Ishikawa (cell line): ENCODE results near the gene BIRC6.

Experiments
- CEBPB ChIP-seq: IDR thresholded peaks from 2 replicates; pipeline ENCODE4 v1.6.1; 2012
- CREB1 ChIP-seq: IDR thresholded peaks from 2 replicates; pipeline ENCODE4 v1.6.1; 2012; ENCODE audit warnings: low read depth
- EGR1 ChIP-seq: IDR thresholded peaks from 2 replicates; pipeline ENCODE4 v1.6.1; 2012
- EP300 ChIP-seq: IDR thresholded peaks from 2 replicates; pipeline ENCODE4 v1.6.1; 2012; ENCODE audit warnings: borderline replicate concordance
- FOXM1 ChIP-seq: IDR thresholded peaks from 2 replicates; pipeline ENCODE4 v1.6.1; 2012; ENCODE audit warnings: low read depth, borderline replicate concordance
- NFIC ChIP-seq: IDR thresholded peaks from 2 replicates; pipeline ENCODE4 v1.6.1; 2012
- RAD21 ChIP-seq: IDR thresholded peaks from 2 replicates; pipeline ENCODE4 v1.6.1; 2012; ENCODE audit warnings: low read depth
- TAF1 ChIP-seq: IDR thresholded peaks from 2 replicates; pipeline ENCODE4 v1.6.1; 2012; ENCODE audit warnings: low read depth, mild to moderate bottlenecking
- TCF12 ChIP-seq: IDR thresholded peaks from 2 replicates; pipeline ENCODE4 v1.6.1; 2012; ENCODE audit warnings: low read depth
- TEAD4 ChIP-seq: IDR thresholded peaks from 2 replicates; pipeline ENCODE4 v1.6.1; 2012
- YY1 ChIP-seq: IDR thresholded peaks from 2 replicates; pipeline ENCODE4 v1.6.1; 2012; ENCODE audit warnings: low read depth
- ZBTB7A ChIP-seq: IDR thresholded peaks from 2 replicates; pipeline ENCODE4 v1.6.1; 2012; ENCODE audit warnings: low read depth
- TF ChIP-seq, protein P1 (sequence below): IDR thresholded peaks from 2 replicates; pipeline ENCODE4 v1.6.1; 2012
- TF ChIP-seq, protein P2 (sequence below): IDR thresholded peaks from 2 replicates; pipeline ENCODE4 v1.6.1; 2012; ENCODE audit warnings: low read depth, mild to moderate bottlenecking
- TF ChIP-seq, protein P3 (sequence below): IDR thresholded peaks from 2 replicates; pipeline ENCODE4 v1.6.1; 2012

BIRC6 gene

DNA sequence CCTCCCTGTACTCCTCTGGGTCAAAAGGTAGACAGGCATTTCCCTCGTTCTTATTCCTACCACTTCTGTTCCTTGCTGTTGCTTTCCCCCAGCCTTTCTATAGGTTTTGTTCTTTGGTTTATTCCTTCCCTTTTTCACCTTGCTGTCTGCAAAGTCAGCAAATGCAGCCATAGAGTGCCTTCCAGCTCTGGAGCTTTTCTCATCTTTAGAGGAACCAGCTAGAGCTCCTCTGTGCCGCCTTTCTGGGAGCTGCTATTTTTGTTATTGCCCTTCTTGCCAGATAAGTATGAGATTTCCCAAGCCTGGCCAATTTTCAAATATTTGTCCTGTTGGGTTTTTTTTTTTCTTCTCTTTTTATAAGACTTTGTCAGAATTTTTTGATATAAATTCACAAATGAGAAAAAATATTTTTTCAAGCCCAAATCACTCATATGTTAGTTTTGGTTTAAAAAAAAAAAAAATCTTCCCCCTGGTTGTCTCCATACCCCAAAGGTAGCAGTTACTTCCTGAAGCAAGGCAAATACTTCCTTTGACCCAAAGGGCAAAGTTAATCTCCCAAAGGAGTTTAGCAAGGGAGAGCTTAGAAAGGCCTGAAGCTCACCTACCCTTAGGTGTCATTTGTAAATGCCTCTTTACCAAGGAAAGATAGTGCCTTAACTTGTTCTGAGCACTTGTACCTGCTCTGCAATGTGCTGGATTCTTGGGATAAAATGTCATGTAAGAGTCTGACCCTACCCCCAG lies 265.9 kb downstream of the BIRC6 start:
- TF ChIP-seq TAF1 (no peak), ZBTB7A (no peak), FOXM1 (no peak), YY1 (no peak), CEBPB (no peak), TCF12 (no peak), EP300 (no peak), TEAD4 (no peak), NFIC (no peak), CREB1 (no peak), EGR1 (no peak), RAD21 (no peak)
- TF ChIP-seq, protein P1, sequence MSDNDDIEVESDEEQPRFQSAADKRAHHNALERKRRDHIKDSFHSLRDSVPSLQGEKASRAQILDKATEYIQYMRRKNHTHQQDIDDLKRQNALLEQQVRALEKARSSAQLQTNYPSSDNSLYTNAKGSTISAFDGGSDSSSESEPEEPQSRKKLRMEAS: no peak
- TF ChIP-seq, protein P2, sequence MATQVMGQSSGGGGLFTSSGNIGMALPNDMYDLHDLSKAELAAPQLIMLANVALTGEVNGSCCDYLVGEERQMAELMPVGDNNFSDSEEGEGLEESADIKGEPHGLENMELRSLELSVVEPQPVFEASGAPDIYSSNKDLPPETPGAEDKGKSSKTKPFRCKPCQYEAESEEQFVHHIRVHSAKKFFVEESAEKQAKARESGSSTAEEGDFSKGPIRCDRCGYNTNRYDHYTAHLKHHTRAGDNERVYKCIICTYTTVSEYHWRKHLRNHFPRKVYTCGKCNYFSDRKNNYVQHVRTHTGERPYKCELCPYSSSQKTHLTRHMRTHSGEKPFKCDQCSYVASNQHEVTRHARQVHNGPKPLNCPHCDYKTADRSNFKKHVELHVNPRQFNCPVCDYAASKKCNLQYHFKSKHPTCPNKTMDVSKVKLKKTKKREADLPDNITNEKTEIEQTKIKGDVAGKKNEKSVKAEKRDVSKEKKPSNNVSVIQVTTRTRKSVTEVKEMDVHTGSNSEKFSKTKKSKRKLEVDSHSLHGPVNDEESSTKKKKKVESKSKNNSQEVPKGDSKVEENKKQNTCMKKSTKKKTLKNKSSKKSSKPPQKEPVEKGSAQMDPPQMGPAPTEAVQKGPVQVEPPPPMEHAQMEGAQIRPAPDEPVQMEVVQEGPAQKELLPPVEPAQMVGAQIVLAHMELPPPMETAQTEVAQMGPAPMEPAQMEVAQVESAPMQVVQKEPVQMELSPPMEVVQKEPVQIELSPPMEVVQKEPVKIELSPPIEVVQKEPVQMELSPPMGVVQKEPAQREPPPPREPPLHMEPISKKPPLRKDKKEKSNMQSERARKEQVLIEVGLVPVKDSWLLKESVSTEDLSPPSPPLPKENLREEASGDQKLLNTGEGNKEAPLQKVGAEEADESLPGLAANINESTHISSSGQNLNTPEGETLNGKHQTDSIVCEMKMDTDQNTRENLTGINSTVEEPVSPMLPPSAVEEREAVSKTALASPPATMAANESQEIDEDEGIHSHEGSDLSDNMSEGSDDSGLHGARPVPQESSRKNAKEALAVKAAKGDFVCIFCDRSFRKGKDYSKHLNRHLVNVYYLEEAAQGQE: no peak

DNA sequence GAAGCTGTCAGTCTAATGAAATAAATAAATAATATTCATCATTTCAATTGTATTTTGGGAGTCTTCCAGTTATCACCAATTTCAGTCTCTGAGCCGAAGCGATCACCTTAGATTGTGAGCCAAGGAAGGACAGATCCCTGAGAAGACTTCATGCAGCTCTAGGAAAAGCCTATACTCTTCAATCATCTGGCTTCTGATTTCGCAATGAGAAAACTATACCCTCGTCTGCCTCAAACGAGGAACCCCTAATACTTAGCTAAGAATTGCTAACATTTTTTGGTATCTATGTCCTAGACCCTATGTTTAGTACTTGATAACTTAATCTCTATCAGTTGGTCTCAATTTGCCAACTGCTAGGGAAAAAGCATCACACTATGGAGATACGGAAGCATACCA lies 266.5 kb downstream of the BIRC6 start:
- TF ChIP-seq CREB1 (no peak), NFIC (no peak), EGR1 (no peak)

DNA sequence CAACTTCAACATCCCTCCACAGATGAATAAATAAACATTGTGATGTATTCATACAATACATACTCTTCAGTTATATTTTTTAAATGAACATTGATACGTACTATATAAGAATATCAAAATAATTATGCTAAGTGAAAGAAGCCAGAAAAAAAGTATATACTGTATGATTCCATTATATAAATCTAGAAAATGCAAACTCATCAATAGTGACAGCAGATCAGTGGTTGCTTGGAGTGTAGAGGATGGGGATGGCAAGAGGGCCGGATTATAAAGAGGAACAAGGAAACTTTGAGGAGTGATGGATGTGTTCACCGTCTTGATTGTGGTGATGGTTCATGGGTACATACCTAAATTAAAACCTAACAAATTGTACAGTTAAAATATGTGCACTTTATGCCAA lies 268.0 kb downstream of the BIRC6 start:
- TF ChIP-seq FOXM1 (no peak), CEBPB (no peak), ZBTB7A (no peak), CREB1 (no peak), TEAD4 (no peak), RAD21 (no peak), EGR1 (no peak), YY1 (no peak), EP300 (no peak), NFIC (no peak)
- TF ChIP-seq, protein P3, sequence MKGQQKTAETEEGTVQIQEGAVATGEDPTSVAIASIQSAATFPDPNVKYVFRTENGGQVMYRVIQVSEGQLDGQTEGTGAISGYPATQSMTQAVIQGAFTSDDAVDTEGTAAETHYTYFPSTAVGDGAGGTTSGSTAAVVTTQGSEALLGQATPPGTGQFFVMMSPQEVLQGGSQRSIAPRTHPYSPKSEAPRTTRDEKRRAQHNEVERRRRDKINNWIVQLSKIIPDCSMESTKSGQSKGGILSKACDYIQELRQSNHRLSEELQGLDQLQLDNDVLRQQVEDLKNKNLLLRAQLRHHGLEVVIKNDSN: no peak
- TF ChIP-seq, protein P2: no peak
- TF ChIP-seq, protein P1: no peak

DNA sequence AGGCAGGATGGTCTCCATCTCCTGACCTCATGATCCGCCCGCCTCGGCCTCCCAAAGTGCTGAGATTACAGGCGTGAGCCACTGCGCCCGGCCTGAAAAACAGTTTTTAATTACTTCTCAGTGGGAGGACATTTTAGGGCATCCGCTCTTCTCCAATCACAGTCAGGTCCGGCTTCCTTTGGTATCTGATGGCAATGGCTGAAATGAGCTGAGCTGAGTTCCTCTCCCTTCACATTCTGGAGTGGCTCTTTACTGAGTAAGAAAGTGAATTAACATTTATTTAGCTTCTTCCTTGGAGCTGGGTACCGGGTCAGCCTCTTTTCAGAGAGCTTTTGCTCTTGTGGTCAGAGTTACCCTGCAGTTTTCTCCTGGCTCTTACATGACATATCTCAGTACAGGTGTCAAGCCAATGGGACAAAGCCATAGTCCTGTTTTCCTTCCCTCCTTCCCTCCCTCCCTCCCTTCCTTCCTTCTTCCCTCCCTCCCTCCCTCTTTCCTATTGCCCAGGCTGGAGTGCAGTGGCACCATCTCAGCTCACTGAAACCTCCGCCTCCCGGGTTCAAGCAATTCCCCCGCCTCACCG lies 269.9 kb downstream of the BIRC6 start:
- TF ChIP-seq CEBPB (no peak), EP300 (no peak), NFIC (no peak), EGR1 (no peak), TCF12 (no peak)
- TF ChIP-seq, protein P3: no peak

GRCh38 chr2:32627441-32627813 lies 270.6 kb downstream of the BIRC6 start:
- TF ChIP-seq TEAD4: no peak
- no peak for TF ChIP-seq TAF1
- TF ChIP-seq RAD21: no peak
- TF ChIP-seq FOXM1: no peak
- no peak for TF ChIP-seq CEBPB
- no peak for TF ChIP-seq EGR1
- TF ChIP-seq, protein P2: no peak
- no peak for TF ChIP-seq ZBTB7A
- no peak for TF ChIP-seq CREB1
- no peak for TF ChIP-seq YY1
- no peak for TF ChIP-seq TCF12
- TF ChIP-seq NFIC: no peak
- TF ChIP-seq EP300: no peak
- TF ChIP-seq, protein P1: no peak
- TF ChIP-seq, protein P3: no peak
